B cell (primary cell): Measurements from ENCODE around the gene FBXO42. TPM values are rescaled to one million over a fixed set of nuclear protein-coding genes. Genes with fewer than 3 reads are reported as not detected.

Source experiments
- ATAC-seq: fragments of 200-7000 bp; cut with Tn5 transposase; one replicate; pipeline ENCODE4 v1.10.0; 2021; ENCODE audit warnings: low read depth, mild to moderate bottlenecking, moderate number of reproducible peaks, moderate library complexity
- CTCF ChIA-PET: fragments of 350-600 bp; sonication (Branson Sonifier 250); formaldehyde crosslinking; loops from one replicate; lab custom pipeline; 2021; ENCODE audit warnings: antibody characterized with exemption, inconsistent platforms; lab: Charles Lee
- POLR2A ChIA-PET: fragments of 350-600 bp; sonication (Branson Sonifier 250); formaldehyde crosslinking; loops from one replicate; lab custom pipeline; 2021; ENCODE audit warnings: antibody characterized with exemption; lab: Charles Lee
- DNase-seq: peaks from one replicate; pipeline ENCODE4 v3.0.0; 2013
- H2AFZ ChIP-seq: 2 replicates; pipeline ENCODE4 v1.6.1; 2012; ENCODE audit warnings: mild to moderate bottlenecking, low read depth, low read length; ENCODE audit not compliant: insufficient read depth, poor library complexity, severe bottlenecking
- H3K27ac ChIP-seq, 2 donors: 1 replicate in 1 of 2; 2 replicates in 1 of 2; pipeline ENCODE4 v1.5.1; 2012 to 2013; ENCODE audit warnings: low read length in 2 of 2, mild to moderate bottlenecking in 2 of 2, moderate library complexity in 1 of 2
- H3K27me3 ChIP-seq, 4 experiments: fragments of 200-600 bp in 1 of 4; sonication (generic) in 1 of 4; replicated peaks in 1 of 4; 1 replicate in 2 of 4; 2 replicates in 2 of 4; pipeline versions ENCODE4 v1.6.1 to v1.7.0; 2013 to 2016; ENCODE audit warnings: low read length in 3 of 4, mild to moderate bottlenecking in 2 of 4, mixed read lengths in 1 of 4, moderate library complexity in 1 of 4; ENCODE audit not compliant: insufficient read depth in 4 of 4, control insufficient read depth in 3 of 4; ENCODE audit errors: control extremely low read depth in 1 of 4
- H3K36me3 ChIP-seq, 2 experiments: replicated peaks in 1 of 2; 1 replicate in 1 of 2; 2 replicates in 1 of 2; pipeline versions ENCODE4 v1.6.1 to v1.7.1; 2013; ENCODE audit warnings: low read length in 1 of 2; ENCODE audit not compliant: insufficient read depth in 2 of 2, control insufficient read depth in 1 of 2; ENCODE audit errors: control extremely low read depth in 1 of 2, extremely low read depth in 1 of 2
- H3K4me1 ChIP-seq, 2 donors: fragments of 200-600 bp in 1 of 2; sonication (generic) in 1 of 2; 1 replicate in 1 of 2; 2 replicates in 1 of 2; pipeline versions ENCODE4 v1.5.1 to v1.6.1; 2013 to 2017; ENCODE audit warnings: low read length in 2 of 2; ENCODE audit not compliant: control insufficient read depth in 2 of 2, insufficient read depth in 2 of 2
- H3K4me2 ChIP-seq: replicated peaks from 2 replicates; pipeline ENCODE3; 2012; ENCODE audit warnings: mild to moderate bottlenecking, low read depth, low read length; ENCODE audit not compliant: poor library complexity, severe bottlenecking
- H3K4me3 ChIP-seq, 5 experiments: fragments of 200-600 bp in 1 of 5; sonication (generic) in 1 of 5; 1 replicate in 3 of 5; 2 replicates in 2 of 5; pipeline versions ENCODE4 v1.5.1 to v1.7.0; 2011 to 2016; ENCODE audit warnings: low read length in 4 of 5, mild to moderate bottlenecking in 4 of 5, low read depth in 2 of 5, control low read depth in 1 of 5, moderate library complexity in 1 of 5; ENCODE audit not compliant: insufficient read depth in 1 of 5; ENCODE audit errors: control extremely low read depth in 1 of 5, extremely low read depth in 1 of 5
- H3K79me2 ChIP-seq: fragments of 200-600 bp; sonication (generic); one replicate; pipeline ENCODE4 v1.6.0; 2016; ENCODE audit warnings: low read length; ENCODE audit not compliant: control insufficient read depth, insufficient read depth
- H3K9ac ChIP-seq: fragments of 200-600 bp; sonication (generic); 2 replicates; pipeline ENCODE4 v1.6.1; 2017; ENCODE audit warnings: mild to moderate bottlenecking, low read length, moderate library complexity
- H3K9me3 ChIP-seq, 3 donors: one replicate each; pipeline versions ENCODE4 v1.6.1 to v1.7.1; 2013; ENCODE audit warnings: low read length in 2 of 3; ENCODE audit not compliant: control insufficient read depth in 2 of 3, insufficient read depth in 1 of 3; ENCODE audit errors: control extremely low read depth in 1 of 3
- H4K20me1 ChIP-seq: 2 replicates; pipeline ENCODE4 v1.6.0; 2012; ENCODE audit warnings: mild to moderate bottlenecking, low read length; ENCODE audit not compliant: insufficient read depth, control insufficient read depth, poor library complexity, severe bottlenecking
- H3K27ac Mint-ChIP-seq: one replicate; pipeline ENCODE4 v1.8.0; 2021; ENCODE audit warnings: mixed read lengths
- H3K27me3 Mint-ChIP-seq: one replicate; pipeline ENCODE4 v1.8.0; 2021; ENCODE audit warnings: mixed read lengths
- H3K4me1 Mint-ChIP-seq: one replicate; pipeline ENCODE4 v1.8.0; 2021; ENCODE audit warnings: mixed read lengths
- H3K4me3 Mint-ChIP-seq: one replicate; pipeline ENCODE4 v1.8.0; 2021; ENCODE audit warnings: mixed read lengths
- H3K9me3 Mint-ChIP-seq: one replicate; pipeline ENCODE4 v1.8.0; 2022; ENCODE audit warnings: mixed read lengths; ENCODE audit not compliant: insufficient read depth
- EZH2 ChIP-seq: IDR thresholded peaks from 2 replicates; pipeline ENCODE4 v1.6.1; 2012; ENCODE audit warnings: borderline replicate concordance, low read depth, mild to moderate bottlenecking, moderate library complexity, low read length; ENCODE audit not compliant: insufficient read depth, poor library complexity, severe bottlenecking
- WGBS: methylation state at CpG from one replicate; pipeline ENCODE4 v1.1.5; 2013; ENCODE audit warnings: missing lambda C conversion rate; ENCODE audit not compliant: insufficient coverage; 5-methylcytosine and 5-hydroxymethylcytosine counted together
- intact Hi-C: fragments of 100-400 bp; cut with micrococcal nuclease; formaldehyde crosslinking; loops from one replicate; pipeline ENCODE4 v1.10.0; 2022
- polyA plus RNA-seq: library from polyadenylated mRNA; depleted of rRNA; stranded (reverse); fragments of >200 nt; gene quantifications from 2 replicates; pipeline ENCODE4 v1.2.3, GENCODE V29; 2012
- total RNA-seq, 2 donors: library from RNA; stranded (reverse); fragments of 120-200 nt in 1 of 2; gene quantifications; 1 replicate in 1 of 2; 2 replicates in 1 of 2; pipeline versions ENCODE4 v1.2.3 to v1.2.4, GENCODE V29; 2013 to 2022
- TF ChIP-seq, protein P1 (sequence below): fragments of 200-600 bp; IDR thresholded peaks from one replicate; pipeline ENCODE4 v1.8.0; 2022; ENCODE audit warnings: antibody characterized with exemption, mild to moderate bottlenecking

FBXO42 gene
- total and polyA plus RNA-seq, 2 donors (not counting 1 experiment from before 2014, with no cell fraction given): 17.2 to 33.1 TPM

- Histone ChIP-seq H3K4me2 (no peak overlapping the region), H3K9ac (no peak overlapping the region), H3K79me2 (no peaks in the 10 kb centered on the region), H2AFZ (no peak overlapping the region), H3K4me1 (no peaks in the 10 kb centered on the region), H3K36me3 (peaks cover 0 to 12% of the 10 kb centered on the region in 2 experiments), H4K20me1 (peaks cover under 1% of the 10 kb centered on the region), H3K4me3 (no peak overlapping the region), H3K27me3 (no peaks in the 10 kb centered on the region), H3K27ac (no peak overlapping the region), H3K9me3 (no peaks in the 10 kb centered on the region)
- Mint-ChIP-seq H3K27ac (no peak overlapping the region), H3K4me1 (no peaks in the 10 kb centered on the region), H3K27me3 (no peaks in the 10 kb centered on the region), H3K4me3 (no peak overlapping the region), H3K9me3 (no peaks in the 10 kb centered on the region)
- ATAC-seq (no peak), DNase-seq (no peak)
- WGBS: 95% methylated on average over 4 of the region's 4 CpGs
- CTCF ChIA-PET: interaction anchor here (0.7 to 1.5 kb wide), 3 partner anchors 10 to 100 kb away, joined by 3 to 4 read pairs (median 3); no protein-coding TSS in a partner anchor
- POLR2A ChIA-PET: no interaction called here
- TF ChIP-seq, protein P1, sequence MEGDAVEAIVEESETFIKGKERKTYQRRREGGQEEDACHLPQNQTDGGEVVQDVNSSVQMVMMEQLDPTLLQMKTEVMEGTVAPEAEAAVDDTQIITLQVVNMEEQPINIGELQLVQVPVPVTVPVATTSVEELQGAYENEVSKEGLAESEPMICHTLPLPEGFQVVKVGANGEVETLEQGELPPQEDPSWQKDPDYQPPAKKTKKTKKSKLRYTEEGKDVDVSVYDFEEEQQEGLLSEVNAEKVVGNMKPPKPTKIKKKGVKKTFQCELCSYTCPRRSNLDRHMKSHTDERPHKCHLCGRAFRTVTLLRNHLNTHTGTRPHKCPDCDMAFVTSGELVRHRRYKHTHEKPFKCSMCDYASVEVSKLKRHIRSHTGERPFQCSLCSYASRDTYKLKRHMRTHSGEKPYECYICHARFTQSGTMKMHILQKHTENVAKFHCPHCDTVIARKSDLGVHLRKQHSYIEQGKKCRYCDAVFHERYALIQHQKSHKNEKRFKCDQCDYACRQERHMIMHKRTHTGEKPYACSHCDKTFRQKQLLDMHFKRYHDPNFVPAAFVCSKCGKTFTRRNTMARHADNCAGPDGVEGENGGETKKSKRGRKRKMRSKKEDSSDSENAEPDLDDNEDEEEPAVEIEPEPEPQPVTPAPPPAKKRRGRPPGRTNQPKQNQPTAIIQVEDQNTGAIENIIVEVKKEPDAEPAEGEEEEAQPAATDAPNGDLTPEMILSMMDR: no peak
- TF ChIP-seq EZH2: no peak
- intact Hi-C loops: no loop called here
Measured at GRCh38 chr1:16199700-16200099, 152.6 kb downstream of the FBXO42 start.

GRCh38 chr1:16199157-16199501 lies 153.2 kb downstream of the FBXO42 start:
- H3K9me3 Mint-ChIP-seq: no peaks in the 10 kb centered on the region
- Histone ChIP-seq H2AFZ (no peak overlapping the region), H3K4me3 (no peak overlapping the region), H3K4me1 (no peaks in the 10 kb centered on the region), H3K4me2 (no peak overlapping the region), H3K9ac (no peak overlapping the region), H3K27me3 (no peaks in the 10 kb centered on the region), H3K27ac (no peak overlapping the region), H4K20me1 (no peaks in the 10 kb centered on the region), H3K36me3 (peaks cover 0 to 8% of the 10 kb centered on the region in 2 experiments), H3K9me3 (no peaks in the 10 kb centered on the region), H3K79me2 (no peaks in the 10 kb centered on the region)
- H3K4me3 Mint-ChIP-seq: no peak overlapping the region
- intact Hi-C loops: no loop called here
- H3K27me3 Mint-ChIP-seq: no peaks in the 10 kb centered on the region
- TF ChIP-seq, protein P1: no peak
- TF ChIP-seq EZH2: no peak
- H3K27ac Mint-ChIP-seq: no peak overlapping the region
- POLR2A ChIA-PET: no interaction called here
- ATAC-seq: no peak
- CTCF ChIA-PET: interaction anchor here (0.7 kb wide), 1 partner anchor 12 kb away, joined by 3 read pairs; no protein-coding TSS in a partner anchor
- H3K4me1 Mint-ChIP-seq: no peaks in the 10 kb centered on the region
- no peak for DNase-seq
- 90% methylated on average over 1 of the region's 1 CpG for WGBS
